GM13977 (cell line): ENCODE data around the gene ANO2.

Source experiments
- DNase-seq: peaks from one replicate; pipeline ENCODE4 v3.0.0; 2012; ENCODE audit warnings: low spot score
- CTCF ChIP-seq: IDR thresholded peaks from 2 replicates; pipeline ENCODE4 v1.5.1; 2012; ENCODE audit warnings: mild to moderate bottlenecking, control low read depth; ENCODE audit not compliant: insufficient read depth; ENCODE audit errors: extremely low read depth, missing control alignments
- in situ Hi-C: fragments of 300-500 bp; cut with MboI; formaldehyde crosslinking; loops from one replicate; pipeline ENCODE4 v1.12.0; 2022; ENCODE audit warnings: low sequenced_read_pairs, low pct_unique_long_range_greater_than_20kb, mixed read lengths, inconsistent platforms; ENCODE audit not compliant: unreplicated experiment

The ANO2 gene

GRCh38 chr12:5945071-5946008 lies at the start of gene ANO2:
ANO2 (minus strand) TSS chr12:5945259; CDS start chr12:5945217, 42 bp downstream.
- no peak for DNase-seq
- no peak for TF ChIP-seq CTCF
- in situ Hi-C loops = no loop called here

GRCh38 chr12:5989621-5990020 lies 44.6 kb upstream of the ANO2 start:
- in situ Hi-C loops = no loop called here
- DNase-seq = no peak
- TF ChIP-seq CTCF = no peak

GRCh38 chr12:5988659-5989116 lies 43.6 kb upstream of the ANO2 start:
- TF ChIP-seq CTCF = peak; percentile 99
- in situ Hi-C loops = no loop called here
- DNase-seq = peak; percentile 81

GRCh38 chr12:5988088-5988487 lies 43.0 kb upstream of the ANO2 start:
- DNase-seq = no peak
- in situ Hi-C loops = no loop called here
- no peak for TF ChIP-seq CTCF

- in situ Hi-C loops = no loop called here
- no peak for TF ChIP-seq CTCF
These were observed 42.5 kb upstream of the ANO2 start for GRCh38 chr12:5987573-5987972.

GRCh38 chr12:5985471-5985870 lies 40.4 kb upstream of the ANO2 start:
- TF ChIP-seq CTCF = no peak
- in situ Hi-C loops = no loop called here
- no peak for DNase-seq

More at GRCh38 chr12:5987573-5987972, 42.5 kb upstream of the ANO2 start:
- no peak for DNase-seq
